UCSD-AML1 (cell line): ENCODE measurements around the gene SHE.

Source experiments
- DNase-seq: peaks from one replicate; lab custom pipeline; 2025; ENCODE audit not compliant: unreplicated experiment; lab: John Stamatoyannopoulos, UW

The SHE gene

DNA sequence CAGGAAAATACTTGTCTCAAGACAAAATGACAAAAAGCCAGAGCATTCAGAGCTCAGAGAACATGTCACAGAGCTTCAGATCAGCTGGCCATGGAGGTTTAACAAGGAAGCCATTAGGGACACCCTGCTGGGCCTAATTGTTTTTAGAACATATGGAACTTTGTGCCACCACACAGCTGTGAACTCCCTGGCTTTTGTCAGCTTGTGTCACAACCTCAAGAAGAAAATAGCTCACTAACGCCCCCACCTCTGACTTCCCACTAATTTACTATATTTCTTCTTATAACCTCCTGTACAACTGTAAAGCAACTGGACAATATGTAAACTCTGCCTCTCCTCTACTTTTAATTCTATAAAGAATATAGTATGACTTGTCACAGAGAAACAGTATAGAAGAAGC, 21.2 kb downstream of the SHE start:
- DNase-seq, result no peak

DNA sequence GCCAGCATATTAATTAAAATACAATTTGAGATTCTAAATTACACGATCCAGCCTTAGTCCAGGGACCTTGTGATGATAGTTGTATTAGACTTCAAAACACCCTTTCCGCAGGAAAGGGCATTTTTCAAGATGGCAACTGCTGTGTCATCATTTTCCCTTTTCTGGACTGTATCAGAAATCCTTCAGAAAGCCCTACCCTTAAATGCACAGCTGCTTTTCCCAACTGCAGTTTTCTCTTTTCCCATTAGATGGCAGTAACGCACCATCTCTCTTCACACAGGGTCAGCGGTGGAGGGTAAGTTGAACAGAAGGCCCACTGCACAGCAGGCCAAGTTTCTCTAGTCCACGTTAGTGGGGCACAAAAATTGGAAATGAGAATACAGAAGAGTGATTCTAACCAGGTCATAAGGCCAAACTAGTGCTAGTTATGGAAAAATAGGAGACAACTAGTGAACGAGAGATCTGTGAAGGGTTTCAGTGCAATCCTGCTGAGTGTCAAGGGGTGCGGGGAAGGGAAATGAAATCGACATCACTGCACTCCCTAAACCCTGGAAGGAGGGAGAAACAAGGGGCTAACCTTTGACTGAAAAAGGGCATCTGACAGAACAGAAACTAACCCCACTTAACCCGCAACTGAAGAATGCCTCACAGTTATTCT, 22.3 kb downstream of the SHE start:
- peak; percentile 59 for DNase-seq

DNA sequence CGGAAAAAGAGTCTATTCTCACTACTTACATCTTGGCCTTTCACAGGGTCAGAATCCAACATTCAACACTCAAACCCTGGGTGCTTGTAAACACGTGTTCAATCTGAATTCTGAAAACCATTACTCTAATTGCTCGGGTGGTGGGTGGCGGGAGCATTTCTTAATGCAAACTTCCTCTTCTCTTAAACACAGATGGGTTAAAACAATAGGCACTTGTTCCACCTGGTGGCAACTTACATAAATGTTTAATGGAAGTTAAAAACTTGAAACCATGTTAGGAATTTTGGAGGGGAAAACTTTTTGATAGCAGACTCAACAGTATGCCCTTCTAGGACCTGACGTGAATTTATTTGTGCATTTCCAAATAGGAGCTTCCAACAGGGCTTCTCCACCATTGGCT, 23.6 kb downstream of the SHE start:
- DNase-seq, result peak; percentile 33

DNA sequence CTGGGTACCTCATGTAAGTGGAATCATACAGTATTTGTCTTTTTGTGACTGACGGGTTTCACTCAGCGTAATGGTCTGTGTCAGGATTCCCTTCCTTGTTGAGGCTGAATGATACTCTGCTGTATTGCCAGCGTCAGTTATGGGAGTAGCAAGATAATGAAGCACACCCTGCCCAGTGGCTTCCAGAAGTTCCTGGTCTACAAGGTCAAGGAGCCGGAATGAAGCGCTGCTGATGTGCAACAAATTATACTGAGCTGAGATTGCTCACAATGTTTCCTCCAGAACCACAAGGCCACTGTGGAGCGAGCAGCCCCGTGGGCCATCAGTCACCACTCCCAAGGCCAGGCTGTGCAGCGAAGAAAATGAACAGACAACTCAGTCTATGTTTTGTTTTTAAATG, 24.2 kb downstream of the SHE start:
- no peak for DNase-seq

DNA sequence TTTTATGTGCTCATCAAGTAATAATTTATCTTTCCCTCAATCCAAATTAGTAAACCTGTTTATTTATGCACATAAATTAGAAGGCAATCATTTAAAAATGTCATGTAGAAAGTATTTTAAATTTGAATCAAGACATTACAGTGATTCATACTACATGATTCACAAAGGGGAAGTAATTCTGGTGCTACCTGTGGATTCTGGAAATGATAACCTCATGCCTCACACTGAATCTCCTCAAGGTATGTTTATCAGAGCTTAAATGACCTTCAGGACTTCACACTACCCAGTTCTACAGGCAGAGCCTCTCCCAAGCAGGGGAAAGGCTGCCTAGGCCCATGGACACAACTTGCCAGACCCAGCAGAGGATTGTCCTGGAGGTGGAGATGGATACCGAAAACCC, 25.4 kb downstream of the SHE start:
- no peak for DNase-seq

DNA sequence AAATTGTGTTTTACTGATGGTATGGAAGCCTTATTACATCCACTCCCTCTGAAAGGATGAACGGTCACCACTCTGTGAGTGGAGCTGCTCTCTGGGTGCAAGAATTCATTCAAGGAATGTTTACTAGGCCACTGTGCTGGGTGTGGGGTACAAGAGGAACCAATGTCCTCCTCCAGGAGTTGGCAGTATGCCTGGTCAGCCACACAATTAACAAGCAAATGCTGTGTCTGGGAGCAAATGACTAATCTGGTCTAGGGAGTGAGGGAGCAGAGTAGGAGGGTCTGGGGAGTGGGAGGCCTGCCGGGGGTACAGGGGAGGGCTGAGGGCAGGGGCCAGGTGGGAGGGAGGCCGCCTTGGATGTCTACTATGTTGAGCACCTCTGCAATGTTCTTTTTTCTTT, 27.4 kb downstream of the SHE start:
- DNase-seq, result no peak

DNA sequence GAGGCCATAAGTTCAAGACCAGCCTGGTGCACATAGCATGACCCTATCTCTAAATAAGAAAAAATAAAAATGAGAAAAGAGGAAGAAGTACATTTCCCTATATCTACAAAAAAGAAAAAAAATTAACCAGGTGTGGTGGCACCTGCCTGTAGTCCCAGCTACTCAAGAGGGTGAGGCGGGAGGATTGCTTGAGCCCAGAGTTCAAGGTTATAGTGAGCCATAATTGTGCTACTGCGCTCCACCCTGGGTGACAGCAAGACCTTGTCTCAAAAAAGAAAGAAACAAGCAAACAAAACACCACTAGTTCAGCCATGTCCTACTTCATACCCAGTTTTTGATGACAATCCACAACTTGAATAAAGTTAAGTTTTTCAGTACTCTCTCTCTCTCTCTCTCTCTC, 30.9 kb downstream of the SHE start:
- DNase-seq, result no peak

DNA sequence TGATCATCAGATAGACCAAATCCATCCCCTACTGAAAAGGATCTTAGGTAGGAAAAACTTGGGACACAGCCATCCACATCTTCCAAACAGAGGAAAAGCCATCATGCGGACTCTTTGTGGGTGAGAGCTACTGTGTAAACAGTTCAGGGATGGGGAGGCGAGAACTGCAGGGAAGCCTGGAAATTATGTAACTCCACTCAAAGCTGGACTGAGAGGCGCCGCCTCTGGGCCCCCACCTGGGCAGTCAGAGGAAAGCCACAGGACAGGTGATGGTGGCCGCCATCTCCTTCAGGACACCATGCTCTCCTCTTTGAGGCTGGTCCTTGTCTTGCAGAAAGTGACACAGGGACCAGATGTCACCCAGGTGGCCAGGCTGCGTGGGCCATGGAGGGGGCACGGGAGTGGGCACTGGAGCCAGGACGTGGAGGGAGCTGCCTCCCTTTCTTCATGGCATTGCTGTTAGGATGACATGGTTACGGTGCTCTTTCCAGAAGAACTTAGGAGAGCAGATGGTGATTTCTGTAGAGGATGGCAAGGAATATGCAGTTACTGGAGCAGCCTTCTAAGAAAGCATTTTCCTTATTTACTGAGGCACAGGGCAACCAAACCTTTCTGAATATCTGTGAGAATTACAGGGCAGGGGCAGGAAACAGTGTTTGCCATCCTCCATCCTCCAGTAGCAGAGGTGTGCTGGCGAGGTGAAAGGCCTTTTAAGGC, 32.2 kb downstream of the SHE start:
- DNase-seq, result no peak

DNA sequence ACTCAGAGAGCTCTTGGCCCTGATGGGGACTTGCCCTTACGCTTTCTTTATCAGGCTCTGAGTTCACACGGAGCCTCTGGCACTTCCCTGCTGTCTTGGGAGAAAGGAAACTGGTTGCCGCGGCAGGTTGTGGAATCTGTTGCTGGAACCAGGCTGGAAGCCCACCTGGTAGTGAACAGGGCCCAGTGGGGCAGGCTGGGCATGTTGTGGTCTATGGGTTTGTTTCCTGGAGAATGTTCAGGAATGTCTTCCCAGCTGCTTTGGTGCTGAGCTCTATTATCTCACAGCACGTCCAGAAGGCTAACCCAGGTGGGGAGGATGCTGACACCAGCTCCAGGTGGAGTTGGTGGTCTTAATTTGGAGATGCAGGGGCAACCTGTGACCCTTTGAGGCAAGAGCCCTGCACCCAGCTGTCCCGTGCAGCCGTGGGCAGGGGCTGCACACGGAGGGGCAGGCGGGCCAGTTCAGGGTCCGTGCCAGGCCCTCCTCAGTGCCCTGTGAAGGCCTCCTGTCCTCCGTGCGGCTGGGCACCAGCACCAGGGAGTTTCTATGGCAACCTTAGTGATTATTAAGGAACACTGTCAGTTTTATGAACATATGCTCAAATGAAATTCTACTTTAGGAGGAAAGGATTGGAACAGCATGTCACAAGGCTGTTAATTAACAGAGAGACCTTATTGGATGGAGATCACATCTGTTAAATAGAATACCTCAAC, 33.5 kb downstream of the SHE start:
- DNase-seq, result no peak

DNA sequence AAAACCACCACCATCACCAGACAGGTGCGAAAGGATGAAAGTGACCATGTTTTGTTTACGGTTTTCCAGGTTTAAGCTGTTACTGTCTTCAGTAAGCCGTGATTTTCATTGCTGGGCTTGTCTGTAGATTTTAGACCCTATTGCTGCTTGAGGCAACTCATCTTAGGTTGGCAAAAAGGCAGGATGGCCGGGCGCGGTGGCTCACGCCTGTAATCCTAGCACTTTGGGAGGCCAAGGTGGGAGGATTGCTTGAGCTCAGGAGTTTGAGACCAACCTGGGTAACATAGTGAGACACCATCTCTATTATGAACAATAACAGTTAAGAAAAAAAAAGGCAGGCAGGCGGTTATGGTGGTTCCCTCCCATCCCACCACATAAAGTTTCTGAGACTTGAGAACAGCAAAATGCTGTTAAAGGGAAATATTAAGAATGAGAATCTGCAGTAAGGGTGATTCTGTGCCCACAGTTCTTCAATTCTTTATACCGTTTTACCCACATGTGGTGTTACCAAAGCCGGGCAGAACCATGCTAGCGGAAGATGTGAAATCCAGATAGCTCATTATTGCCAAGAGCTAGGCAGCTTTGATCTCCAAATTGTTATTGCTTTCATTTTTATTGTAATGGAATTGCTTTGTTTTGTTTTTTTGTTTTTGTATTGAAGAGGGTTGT, 34.6 kb downstream of the SHE start:
- DNase-seq, result no peak

DNA sequence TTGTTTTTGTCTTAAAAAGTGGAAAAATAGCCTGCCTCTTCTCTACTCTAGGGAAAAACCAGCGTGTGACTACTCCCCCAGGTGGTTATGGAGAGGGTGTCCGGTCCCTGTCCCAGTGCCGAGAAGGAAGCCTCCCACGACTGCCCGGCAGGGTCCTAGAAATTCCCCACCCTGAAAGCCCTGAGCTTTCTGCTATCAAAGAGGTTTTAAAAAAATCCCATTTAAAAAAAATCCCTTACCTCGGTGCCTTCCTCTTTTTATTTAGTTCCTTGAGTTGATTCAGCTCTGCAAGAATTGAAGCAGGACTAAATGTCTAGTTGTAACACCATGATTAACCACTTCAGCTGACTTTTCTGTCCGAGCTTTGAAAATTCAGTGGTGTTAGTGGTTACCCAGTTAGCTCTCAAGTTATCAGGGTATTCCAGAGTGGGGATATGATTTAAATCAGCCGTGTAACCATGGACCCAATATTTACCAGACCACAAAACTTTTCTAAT, 35.2 kb downstream of the SHE start:
- DNase-seq, result no peak

DNA sequence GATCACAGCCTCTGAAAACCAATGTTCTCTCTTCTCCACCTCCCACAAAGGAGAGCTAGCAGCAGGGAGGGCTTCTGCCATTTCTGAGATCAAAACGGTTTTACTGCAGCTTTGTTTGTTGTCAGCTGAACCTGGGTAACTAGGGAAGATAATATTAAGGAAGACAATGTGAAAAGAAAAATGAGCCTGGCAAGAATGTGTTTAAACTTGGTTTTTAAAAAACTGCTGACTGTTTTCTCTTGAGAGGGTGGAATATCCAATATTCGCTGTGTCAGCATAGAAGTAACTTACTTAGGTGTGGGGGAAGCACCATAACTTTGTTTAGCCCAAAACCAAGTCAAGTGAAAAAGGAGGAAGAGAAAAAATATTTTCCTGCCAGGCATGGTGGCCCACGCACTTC, 36.0 kb downstream of the SHE start:
- no peak for DNase-seq

DNA sequence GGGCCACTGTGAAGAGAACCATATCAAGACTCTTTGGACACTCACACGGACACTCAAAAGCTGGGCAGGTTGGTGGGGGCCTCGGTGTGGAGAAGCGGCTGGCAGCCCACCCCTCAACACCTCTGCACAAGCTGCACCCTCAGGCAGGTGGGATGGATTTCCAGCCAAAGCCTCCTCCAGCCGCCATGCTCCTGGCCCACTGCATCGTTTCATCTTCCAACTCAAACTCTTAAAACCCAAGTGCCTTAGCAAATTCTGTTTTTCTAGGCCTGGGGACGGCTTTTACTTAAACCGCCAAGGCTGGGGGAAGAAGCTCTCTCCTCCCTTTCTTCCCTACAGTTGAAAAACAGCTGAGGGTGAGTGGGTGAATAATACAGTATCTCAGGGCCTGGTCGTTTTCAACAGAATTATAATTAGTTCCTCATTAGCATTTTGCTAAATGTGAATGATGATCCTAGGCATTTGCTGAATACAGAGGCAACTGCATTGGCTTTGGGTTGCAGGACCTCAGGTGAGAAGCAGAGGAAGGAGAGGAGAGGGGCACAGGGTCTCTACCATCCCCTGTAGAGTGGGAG, 36.5 kb downstream of the SHE start:
- no peak for DNase-seq

DNA sequence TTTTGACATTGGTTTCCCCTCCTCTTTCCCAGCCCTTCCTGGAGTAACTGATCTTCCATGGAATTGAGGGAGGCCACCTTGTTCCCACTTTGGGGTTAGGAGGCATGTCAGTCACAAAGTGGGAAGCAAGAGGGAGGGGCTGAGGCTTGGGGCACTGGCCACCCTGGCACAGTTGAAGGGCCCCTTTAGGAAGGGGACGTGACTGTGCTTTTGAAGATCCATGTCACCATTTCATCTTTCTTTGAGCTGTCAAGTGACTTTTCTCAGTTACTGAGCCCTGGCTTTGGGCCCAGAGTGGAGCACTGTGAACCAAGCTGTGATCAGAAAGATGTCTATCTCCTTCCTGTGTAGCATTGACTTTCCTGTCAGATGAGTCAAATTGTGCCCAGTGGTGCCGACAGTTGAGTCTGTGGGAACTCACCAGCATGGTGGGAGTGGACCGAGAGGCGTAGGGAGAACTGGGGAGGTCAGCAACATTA, 38.7 kb downstream of the SHE start:
- peak; percentile 79 for DNase-seq

DNA sequence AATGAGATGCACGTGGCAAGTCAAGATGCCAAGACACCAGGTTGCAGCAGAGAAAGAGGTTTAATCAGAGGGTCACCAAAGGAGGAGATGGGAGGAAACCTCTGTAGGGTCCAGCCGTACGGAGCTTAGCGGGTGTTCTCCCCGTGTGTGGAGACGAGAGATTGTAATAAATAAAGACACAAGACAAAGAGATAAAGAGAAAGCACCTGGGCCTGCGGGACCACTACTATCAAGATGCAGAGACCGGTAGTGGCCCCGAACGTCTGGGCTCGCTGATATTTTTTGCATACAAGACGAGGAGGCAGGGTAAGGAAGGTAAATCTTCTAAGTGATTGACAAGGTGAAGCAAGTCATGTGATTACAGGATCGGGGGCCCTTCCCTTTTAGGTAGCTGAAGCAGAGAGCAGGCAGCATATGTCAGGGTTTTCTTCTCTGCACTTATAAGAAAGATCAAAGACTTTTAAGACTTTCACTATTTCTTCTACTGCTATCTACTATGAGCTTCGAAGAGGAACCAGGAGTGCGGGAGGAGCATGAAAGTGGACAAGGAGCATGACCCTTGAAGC, 41.4 kb downstream of the SHE start:
- DNase-seq, result no peak

DNA sequence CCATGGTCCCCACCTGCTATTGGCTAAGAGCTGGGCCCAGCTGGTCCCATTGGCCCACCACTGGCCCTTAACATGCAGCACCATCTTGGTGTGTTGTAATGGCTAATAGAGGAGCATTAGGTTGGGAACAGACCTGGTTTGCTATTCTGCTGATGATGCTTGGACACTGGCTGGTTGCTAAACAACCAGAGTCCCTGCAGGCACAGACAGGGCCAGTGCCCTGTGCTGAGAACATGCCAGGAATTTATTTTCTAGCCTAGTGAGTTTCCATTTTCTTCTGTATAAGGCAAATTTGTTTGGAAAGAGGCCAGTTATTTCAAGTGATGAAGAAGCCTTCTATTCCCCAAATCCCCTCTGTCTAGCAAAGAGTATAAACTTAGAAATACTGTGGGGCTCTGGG, 43.1 kb downstream of the SHE start:
- DNase-seq, result no peak

DNA sequence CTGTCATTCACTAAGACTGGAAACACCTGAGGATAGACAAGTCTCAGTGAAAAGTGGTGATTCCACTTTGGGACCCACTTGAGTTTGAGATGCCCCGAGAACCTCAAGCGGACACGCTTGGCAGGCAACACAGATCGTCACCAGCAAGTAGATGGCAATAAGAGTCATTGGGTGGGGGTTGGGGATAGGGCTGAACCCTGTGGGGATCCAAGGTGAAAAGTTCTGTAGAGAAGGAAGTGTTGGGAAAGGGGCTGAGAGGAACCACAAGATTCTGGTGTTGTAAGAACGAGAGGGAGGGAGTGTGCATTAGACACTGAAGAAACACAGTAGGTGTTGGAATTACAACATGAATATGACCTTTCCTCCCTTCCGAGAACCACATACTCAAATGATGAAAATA, 45.6 kb downstream of the SHE start:
- DNase-seq, result no peak

DNA sequence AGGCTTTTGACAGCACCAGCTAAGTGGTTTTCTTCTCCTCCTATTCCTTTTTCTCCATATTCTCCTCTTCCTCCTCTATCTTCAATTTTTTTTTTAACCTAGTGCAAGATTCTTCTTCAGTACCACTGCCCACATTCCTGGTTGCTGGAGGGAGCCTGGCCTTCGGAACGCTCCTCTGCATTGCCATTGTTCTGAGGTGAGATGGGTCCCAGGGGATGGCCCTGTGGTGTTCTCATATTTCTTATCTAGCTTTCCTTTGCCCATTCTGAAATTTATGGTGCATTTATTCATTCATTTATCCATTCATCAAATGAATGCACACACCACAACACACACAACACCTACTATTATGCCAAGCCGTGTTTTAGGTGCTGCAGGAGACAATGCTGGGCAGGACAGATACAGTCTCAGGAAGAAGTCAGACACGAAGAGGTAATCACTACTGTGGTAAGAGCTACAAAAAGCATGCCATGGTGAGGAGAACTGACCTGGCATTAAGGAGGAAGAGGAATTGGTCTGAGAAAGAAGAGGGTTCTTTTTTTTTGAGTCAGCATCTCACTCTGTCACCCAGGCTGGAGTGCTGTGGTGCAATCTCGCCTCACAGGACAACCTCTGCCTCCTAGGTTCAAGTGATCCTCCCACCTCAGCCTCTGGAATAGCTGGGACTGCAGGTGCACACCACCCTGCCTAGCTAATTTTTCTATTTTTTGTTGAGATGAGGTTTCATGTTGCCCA, 47.7 kb downstream of the SHE start:
- no peak for DNase-seq

DNA sequence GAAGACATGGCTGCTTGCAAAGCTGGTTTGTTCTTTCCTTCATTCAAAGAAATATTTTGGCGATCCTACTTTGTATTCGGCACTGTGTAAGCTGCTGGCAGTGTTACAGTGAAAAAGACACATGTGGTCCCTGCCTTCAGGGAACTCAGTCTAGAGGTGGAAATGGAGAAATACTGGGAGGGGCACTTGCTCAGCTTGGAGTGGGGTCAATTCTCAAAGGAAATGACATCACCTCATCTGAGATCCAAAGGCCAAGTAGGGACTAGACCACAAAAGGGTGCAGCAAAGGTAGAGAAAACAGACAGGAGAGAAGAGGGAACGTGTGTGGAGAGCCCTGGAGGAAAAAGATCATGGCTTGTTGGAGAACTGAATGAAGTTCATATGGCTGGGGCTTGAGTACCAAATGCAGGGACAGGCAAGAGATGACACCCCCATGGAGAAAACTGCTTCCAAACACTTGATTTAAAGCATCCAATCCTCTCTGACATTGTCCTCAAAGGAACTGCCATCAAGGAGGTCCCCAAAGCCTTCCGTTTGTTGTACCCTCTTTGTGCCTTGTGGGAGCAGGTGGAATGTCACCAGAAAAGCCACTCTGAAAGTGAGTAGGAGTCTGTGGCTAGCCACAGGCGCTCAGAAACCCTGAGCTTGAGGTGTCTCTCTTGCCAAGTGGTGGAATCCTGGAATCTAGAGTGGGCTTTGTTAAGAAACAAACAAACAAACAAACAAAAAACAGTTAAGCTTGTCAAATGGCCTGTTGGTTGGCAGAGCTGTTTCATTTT, 48.4 kb downstream of the SHE start:
- DNase-seq, result no peak
